CD4-positive, alpha-beta T cell treated with Interleukin-2 at 100 ng/mL for 4 hours (primary cell): ENCODE measurements around the gene PEX5L.
"Not testable (repeated sequence)": the region's sequence is repeated elsewhere in the genome, so short reads cannot be mapped to it uniquely, and the experiment has no call there.

Experiments used
- DNase-seq: peaks from one replicate; pipeline ENCODE4 v3.0.0-alpha.2; 2020; ENCODE audit warnings: low spot score

Gene PEX5L

GRCh38 chr3:179840985-179841384, 195.8 kb downstream of the PEX5L start:
- no peak for DNase-seq

- DNase-seq: no peak
These were observed 199.4 kb downstream of the PEX5L start for GRCh38 chr3:179837374-179837773.

GRCh38 chr3:179833294-179833693, 203.4 kb downstream of the PEX5L start:
- no peak for DNase-seq

GRCh38 chr3:179832333-179832854, 204.3 kb downstream of the PEX5L start:
- DNase-seq: no peak

- DNase-seq: no peak
These were observed 207.3 kb downstream of the PEX5L start for GRCh38 chr3:179829401-179829800.

- no peak for DNase-seq
These were observed 208.0 kb downstream of the PEX5L start for GRCh38 chr3:179828738-179829137.

- no peak for DNase-seq
These were observed 210.5 kb downstream of the PEX5L start for GRCh38 chr3:179826247-179826637.

GRCh38 chr3:179825527-179826246, 211.1 kb downstream of the PEX5L start:
- DNase-seq: no peak

- DNase-seq: no peak
These were observed 214.4 kb downstream of the PEX5L start for GRCh38 chr3:179822296-179822695.

GRCh38 chr3:179819379-179819778, 217.4 kb downstream of the PEX5L start:
- DNase-seq: no peak

GRCh38 chr3:179812096-179812382, 224.7 kb downstream of the PEX5L start:
- DNase-seq: no peak

- peak; percentile 4 for DNase-seq
These were observed 225.2 kb downstream of the PEX5L start for GRCh38 chr3:179811321-179812095.

- DNase-seq: no peak
These were observed 227.1 kb downstream of the PEX5L start for GRCh38 chr3:179809639-179810038.

- no peak for DNase-seq
These were observed 229.1 kb downstream of the PEX5L start for GRCh38 chr3:179807588-179807987.

- DNase-seq: no peak
These were observed 230.6 kb downstream of the PEX5L start for GRCh38 chr3:179806177-179806576.

GRCh38 chr3:179801856-179802255, 234.9 kb downstream of the PEX5L start:
- no peak for DNase-seq

- no peak for DNase-seq
These were observed 235.5 kb downstream of the PEX5L start for GRCh38 chr3:179801263-179801662.

GRCh38 chr3:179797192-179797591, 239.5 kb downstream of the PEX5L start:
- no peak for DNase-seq

- DNase-seq: no peak
These were observed 240.3 kb downstream of the PEX5L start for GRCh38 chr3:179796421-179796820.

- DNase-seq: no peak
These were observed 242.4 kb downstream of the PEX5L start for GRCh38 chr3:179794355-179794754.

- no peak for DNase-seq
These were observed 244.9 kb downstream of the PEX5L start for GRCh38 chr3:179791793-179792192.

- DNase-seq: no peak
These were observed 247.7 kb downstream of the PEX5L start for GRCh38 chr3:179788996-179789395.

GRCh38 chr3:179782841-179783240, 253.9 kb downstream of the PEX5L start:
- not testable (repeated sequence) for DNase-seq
